Dendritic cell treated with granulocyte-macrophage colony-stimulating factor and Interleukin-4, amounts not matched to agents 40 ng/mL and 50 ng/mL, for 4 days (primary cell): ENCODE results near the gene SPHK1.

ENCODE experiments used
- H3K27ac Mint-ChIP-seq: one replicate; pipeline ENCODE4 v1.8.0; 2022; ENCODE audit warnings: mild to moderate bottlenecking, mixed read lengths
- H3K27me3 Mint-ChIP-seq: one replicate; pipeline ENCODE4 v1.8.0; 2022; ENCODE audit warnings: mild to moderate bottlenecking, mixed read lengths
- H3K36me3 Mint-ChIP-seq: one replicate; pipeline ENCODE4 v1.8.0; 2022; ENCODE audit warnings: low read depth, mixed read lengths
- H3K4me1 Mint-ChIP-seq: one replicate; pipeline ENCODE4 v1.8.0; 2022; ENCODE audit warnings: low read depth, mixed read lengths
- H3K4me3 Mint-ChIP-seq: one replicate; pipeline ENCODE4 v1.8.0; 2022; ENCODE audit warnings: mild to moderate bottlenecking, moderate library complexity, mixed read lengths
- H3K9me3 Mint-ChIP-seq: one replicate; pipeline ENCODE4 v1.8.0; 2022; ENCODE audit warnings: mixed read lengths
- intact Hi-C: fragments of 100-400 bp; cut with micrococcal nuclease; formaldehyde crosslinking; loops from one replicate; pipeline ENCODE4 v1.15.0; 2022

SPHK1 gene

GRCh38 chr17:76432712-76433336 lies 48.4 kb downstream of the SPHK1 start:
- peaks cover 5% of the 10 kb centered on the region for H3K36me3 Mint-ChIP-seq
- H3K27me3 Mint-ChIP-seq, result no peaks in the 10 kb centered on the region
- H3K4me3 Mint-ChIP-seq, result no peak overlapping the region
- no peaks in the 10 kb centered on the region for H3K9me3 Mint-ChIP-seq
- no peak overlapping the region for H3K27ac Mint-ChIP-seq
- intact Hi-C loops, result no loop called here
- peaks cover 8% of the 10 kb centered on the region for H3K4me1 Mint-ChIP-seq

- Mint-ChIP-seq H3K4me3 (no peak overlapping the region), H3K9me3 (no peaks in the 10 kb centered on the region), H3K4me1 (no peaks in the 10 kb centered on the region), H3K27me3 (no peaks in the 10 kb centered on the region), H3K36me3 (peaks cover 5% of the 10 kb centered on the region), H3K27ac (no peak overlapping the region)
- intact Hi-C loops, result no loop called here
Measured at GRCh38 chr17:76433693-76434092, 49.3 kb downstream of the SPHK1 start.

- no peaks in the 10 kb centered on the region for H3K9me3 Mint-ChIP-seq
- H3K4me1 Mint-ChIP-seq, result no peaks in the 10 kb centered on the region
- H3K36me3 Mint-ChIP-seq, result peaks cover 5% of the 10 kb centered on the region
- H3K4me3 Mint-ChIP-seq, result no peak overlapping the region
- no peaks in the 10 kb centered on the region for H3K27me3 Mint-ChIP-seq
- intact Hi-C loops, result no loop called here
- H3K27ac Mint-ChIP-seq, result no peak overlapping the region
Measured at GRCh38 chr17:76434870-76435269, 50.5 kb downstream of the SPHK1 start.

- no peak overlapping the region for H3K27ac Mint-ChIP-seq
- no peaks in the 10 kb centered on the region for H3K4me1 Mint-ChIP-seq
- no peaks in the 10 kb centered on the region for H3K9me3 Mint-ChIP-seq
- H3K4me3 Mint-ChIP-seq, result no peak overlapping the region
- intact Hi-C loops, result no loop called here
- H3K36me3 Mint-ChIP-seq, result peaks cover 5% of the 10 kb centered on the region
- H3K27me3 Mint-ChIP-seq, result no peaks in the 10 kb centered on the region
Measured at GRCh38 chr17:76435751-76436150, 51.3 kb downstream of the SPHK1 start.
